Ovary (tissue), 3 donors: ENCODE data around the gene GRK4.

Experiments
- CTCF ChIP-seq, 3 donors: fragments of 450-650 bp in 2 of 3; fragments of 200-600 bp in 1 of 3; IDR thresholded peaks; one replicate each; pipeline versions ENCODE4 v1.5.1 to v1.8.0; 2016 to 2022; ENCODE audit warnings: antibody characterized with exemption in 3 of 3, mild to moderate bottlenecking in 1 of 3
- EP300 ChIP-seq: sonication (generic); formaldehyde crosslinking; IDR thresholded peaks from one replicate; pipeline ENCODE4 v1.6.1; 2017; ENCODE audit warnings: antibody characterized with exemption
- POLR2A ChIP-seq: fragments of 450-650 bp; IDR thresholded peaks from one replicate; pipeline ENCODE4 v1.6.1; 2017; ENCODE audit warnings: antibody characterized with exemption, mild to moderate bottlenecking, moderate library complexity
- donor health status: DM: no; HTN: no; CAD: no.

- no peak for TF ChIP-seq POLR2A
- TF ChIP-seq CTCF (IDR thresholded peaks at IDR 0.05) = no peak
- TF ChIP-seq EP300 = no peak
Observed at GRCh38 chr4:2927016-2927695, 36.2 kb upstream of the GRK4 start.
